Small intestine (tissue), 7 donors: ENCODE data around the gene VPS13D. TPM values are rescaled to one million over a fixed set of nuclear protein-coding genes. Genes with fewer than 3 reads are reported as not detected.

Experiments
- DNase-seq, 2 donors: peaks; one replicate each; pipeline versions ENCODE4 v3.0.0 to v3.0.0-alpha.2; 2013
- FAIRE-seq: peaks from 2 replicates; lab custom pipeline; 2012; peaks lifted over from hg19 to GRCh38; lab: Jason Lieb, UNC
- H3K27ac ChIP-seq, 3 donors: one replicate each; pipeline ENCODE4 v1.5.1; 2013; ENCODE audit warnings: low read length in 2 of 3, mild to moderate bottlenecking in 2 of 3, control low read depth in 1 of 3, inconsistent platforms in 1 of 3, low read depth in 1 of 3, moderate library complexity in 1 of 3
- H3K27me3 ChIP-seq, 3 donors: one replicate each; pipeline ENCODE4 v1.6.1; 2013; ENCODE audit warnings: low read length in 3 of 3, inconsistent platforms in 1 of 3; ENCODE audit not compliant: control insufficient read depth in 3 of 3, insufficient read depth in 3 of 3
- H3K36me3 ChIP-seq, 3 donors: one replicate each; pipeline ENCODE4 v1.6.1; 2013; ENCODE audit warnings: low read length in 3 of 3, inconsistent platforms in 1 of 3, low read depth in 1 of 3, mild to moderate bottlenecking in 1 of 3, moderate library complexity in 1 of 3; ENCODE audit not compliant: control insufficient read depth in 3 of 3, insufficient read depth in 2 of 3
- H3K4me1 ChIP-seq, 3 donors: one replicate each; pipeline ENCODE4 v1.6.1; 2013; ENCODE audit warnings: low read length in 2 of 3, inconsistent platforms in 1 of 3, low read depth in 1 of 3, mild to moderate bottlenecking in 1 of 3, moderate library complexity in 1 of 3; ENCODE audit not compliant: control insufficient read depth in 3 of 3, insufficient read depth in 2 of 3
- H3K4me3 ChIP-seq, 3 donors: one replicate each; pipeline ENCODE4 v1.5.1; 2013; ENCODE audit warnings: low read length in 3 of 3, control low read depth in 1 of 3, inconsistent platforms in 1 of 3, low read depth in 1 of 3, mild to moderate bottlenecking in 1 of 3, moderate library complexity in 1 of 3
- H3K9me3 ChIP-seq, 2 donors: one replicate each; pipeline ENCODE4 v1.6.1; 2013; ENCODE audit warnings: low read depth in 1 of 2, low read length in 1 of 2; ENCODE audit not compliant: control insufficient read depth in 2 of 2, insufficient read depth in 1 of 2
- WGBS, 3 donors: extraction: QIAGEN DNeasy Blood & Tissue Kit; methylation state at CpG; one replicate each; pipeline ENCODE4 v1.1.7; 2013; 5-methylcytosine and 5-hydroxymethylcytosine counted together
- polyA plus RNA-seq, 4 donors: library from polyadenylated mRNA; stranded (reverse) in 3 of 4; unstranded in 1 of 4; fragments of 200-250 nt in 3 of 4; fragments of 120-200 nt in 1 of 4; gene quantifications; one replicate each; pipeline versions ENCODE4 v1.2.1 to v1.2.3, GENCODE V29; 2013
- donor health status: healthy with polysubstance abuse.
- donor health status: control.
- donor health status: control.
- donor health status: Bipolar disorder and iron deficiency.
- donor health status: healthy.

Gene VPS13D
- polyA plus RNA-seq, 4 donors: 15.9 to 21.5 (median 17.7) TPM

- WGBS, 3 donors: 69 to 82% (median 79%) methylated on average over 4 of the region's 4 CpGs
These were observed 45.5 kb downstream of the VPS13D start for GRCh38 chr1:12275370-12275769.

GRCh38 chr1:12276225-12276624, 46.4 kb downstream of the VPS13D start:
- no peak for FAIRE-seq
- Histone ChIP-seq H3K36me3 (peaks cover 21 to 33% (median 33%) of the 10 kb centered on the region in 3 donors), H3K27me3 (no peaks in the 10 kb centered on the region)

More at GRCh38 chr1:12275370-12275769, 45.5 kb downstream of the VPS13D start:
- Histone ChIP-seq H3K4me3 (no peak overlapping the region), H3K4me1 (no peaks in the 10 kb centered on the region), H3K36me3 (peaks cover 21 to 37% (median 35%) of the 10 kb centered on the region in 3 donors), H3K9me3 (no peaks in the 10 kb centered on the region), H3K27ac (no peak overlapping the region), H3K27me3 (no peaks in the 10 kb centered on the region)
- FAIRE-seq (no peak), DNase-seq (peak; percentile 10 to 17)

GRCh38 chr1:12279003-12279402, 49.2 kb downstream of the VPS13D start:
- H3K4me3 ChIP-seq: no peak overlapping the region
- no peak for FAIRE-seq
- H3K4me1 ChIP-seq: no peaks in the 10 kb centered on the region
- H3K9me3 ChIP-seq: no peaks in the 10 kb centered on the region
- H3K27ac ChIP-seq: no peak overlapping the region
- WGBS, 3 donors: 88 to 91% (median 90%) methylated on average over 3 of the region's 3 CpGs
- no peaks in the 10 kb centered on the region for H3K27me3 ChIP-seq
- no peak for DNase-seq
- H3K36me3 ChIP-seq: peaks cover 26 to 44% (median 28%) of the 10 kb centered on the region in 3 donors

More at GRCh38 chr1:12276225-12276624, 46.4 kb downstream of the VPS13D start:
- Histone ChIP-seq H3K4me1 (no peaks in the 10 kb centered on the region), H3K9me3 (no peaks in the 10 kb centered on the region), H3K4me3 (no peak overlapping the region), H3K27ac (no peak overlapping the region)
- WGBS, 3 donors: 33 to 64% (median 54%) methylated on average over 7 of the region's 7 CpGs
- peak; percentile 42 to 60 for DNase-seq

- no peaks in the 10 kb centered on the region for H3K4me1 ChIP-seq
- H3K27me3 ChIP-seq: no peaks in the 10 kb centered on the region
- no peaks in the 10 kb centered on the region for H3K9me3 ChIP-seq
- H3K27ac ChIP-seq: no peak overlapping the region
- FAIRE-seq (no peak), DNase-seq (no peak)
- no peak overlapping the region for H3K4me3 ChIP-seq
- H3K36me3 ChIP-seq: peaks cover 23 to 48% (median 23%) of the 10 kb centered on the region in 3 donors
- WGBS, 3 donors: 90 to 93% (median 92%) methylated on average over 4 of the region's 4 CpGs
These were observed 50.1 kb downstream of the VPS13D start for GRCh38 chr1:12279728-12280464.

GRCh38 chr1:12282142-12282541, 52.3 kb downstream of the VPS13D start:
- no peak overlapping the region for H3K27ac ChIP-seq
- FAIRE-seq: no peak
- 92 to 95% (median 93%) methylated on average over 3 of the region's 3 CpGs for WGBS, 3 donors
- H3K27me3 ChIP-seq: no peaks in the 10 kb centered on the region
- no peak for DNase-seq
- H3K4me3 ChIP-seq: peak overlapping the region in 1 of 3 donors; percentile 2
- H3K4me1 ChIP-seq: no peaks in the 10 kb centered on the region
- peaks cover 15 to 36% (median 15%) of the 10 kb centered on the region in 3 donors for H3K36me3 ChIP-seq
- H3K9me3 ChIP-seq: no peaks in the 10 kb centered on the region

GRCh38 chr1:12284486-12284885, 54.7 kb downstream of the VPS13D start:
- Histone ChIP-seq H3K9me3 (no peaks in the 10 kb centered on the region), H3K36me3 (peaks cover 9 to 31% (median 14%) of the 10 kb centered on the region in 3 donors), H3K27me3 (no peaks in the 10 kb centered on the region), H3K4me1 (no peaks in the 10 kb centered on the region), H3K27ac (no peak overlapping the region), H3K4me3 (no peak overlapping the region)
- WGBS, 3 donors: 94 to 98% (median 98%) methylated on average over 5 of the region's 5 CpGs
- no peak for DNase-seq
- no peak for FAIRE-seq

- Histone ChIP-seq H3K27me3 (no peaks in the 10 kb centered on the region), H3K9me3 (no peaks in the 10 kb centered on the region), H3K4me1 (no peaks in the 10 kb centered on the region), H3K36me3 (peaks cover 9 to 24% (median 11%) of the 10 kb centered on the region in 3 donors), H3K27ac (no peak overlapping the region), H3K4me3 (no peak overlapping the region)
- 94 to 97% (median 96%) methylated on average over 5 of the region's 5 CpGs for WGBS, 3 donors
- FAIRE-seq: no peak
- no peak for DNase-seq
These were observed 55.8 kb downstream of the VPS13D start for GRCh38 chr1:12285496-12286143.

- FAIRE-seq: no peak
- H3K4me3 ChIP-seq: no peak overlapping the region
- peaks cover 8 to 21% (median 20%) of the 10 kb centered on the region in 3 donors for H3K36me3 ChIP-seq
These were observed 58.0 kb downstream of the VPS13D start for GRCh38 chr1:12287869-12288268.

More at GRCh38 chr1:12287869-12288268, 58.0 kb downstream of the VPS13D start:
- WGBS, 3 donors: 73 to 81% (median 80%) methylated on average over 3 of the region's 3 CpGs
- no peaks in the 10 kb centered on the region for H3K9me3 ChIP-seq
- H3K27ac ChIP-seq: no peak overlapping the region
- no peak for DNase-seq
- no peaks in the 10 kb centered on the region for H3K4me1 ChIP-seq
- H3K27me3 ChIP-seq: no peaks in the 10 kb centered on the region
